H9 (cell line): ENCODE results near the gene AXIN1. TPM values are rescaled to one million over a fixed set of nuclear protein-coding genes. Genes with fewer than 3 reads are reported as not detected.

Experiments used
- DNase-seq: peaks from one replicate; pipeline ENCODE4 v3.0.0-alpha.2; 2017
- H2AFZ ChIP-seq: one replicate; pipeline ENCODE4 v1.6.1; 2013; ENCODE audit warnings: mild to moderate bottlenecking, low read length, control low read depth, moderate library complexity
- H2AK5ac ChIP-seq: 2 replicates; pipeline ENCODE4 v1.6.1; 2013; ENCODE audit warnings: low read length, control low read depth, mixed read lengths; ENCODE audit not compliant: insufficient read length
- H2BK120ac ChIP-seq: one replicate; pipeline ENCODE4 v1.6.1; 2013; ENCODE audit warnings: low read depth, mild to moderate bottlenecking, low read length, control low read depth, inconsistent platforms; ENCODE audit not compliant: poor library complexity, severe bottlenecking
- H2BK12ac ChIP-seq: 2 replicates; pipeline ENCODE4 v1.6.1; 2013; ENCODE audit warnings: low read length, control low read depth, mixed read lengths, low read depth; ENCODE audit not compliant: insufficient read length
- H2BK15ac ChIP-seq: 2 replicates; pipeline ENCODE4 v1.6.1; 2013; ENCODE audit warnings: low read depth, low read length, control low read depth
- H2BK20ac ChIP-seq: one replicate; pipeline ENCODE4 v1.6.1; 2013; ENCODE audit warnings: low read depth, mild to moderate bottlenecking, low read length, control low read depth, inconsistent platforms; ENCODE audit not compliant: poor library complexity, severe bottlenecking
- H2BK5ac ChIP-seq: 2 replicates; pipeline ENCODE4 v1.6.1; 2013; ENCODE audit warnings: low read length, control low read depth, mixed read lengths; ENCODE audit not compliant: insufficient read length
- H3K14ac ChIP-seq: 2 replicates; pipeline ENCODE4 v1.6.1; 2013; ENCODE audit warnings: low read length, control low read depth; ENCODE audit not compliant: insufficient read depth
- H3K18ac ChIP-seq: 2 replicates; pipeline ENCODE4 v1.6.1; 2013; ENCODE audit warnings: low read depth, mild to moderate bottlenecking, mixed read lengths, low read length, control low read depth; ENCODE audit not compliant: insufficient read length
- H3K23ac ChIP-seq: 2 replicates; pipeline ENCODE4 v1.6.1; 2013; ENCODE audit warnings: low read length, control low read depth, mixed read lengths, low read depth; ENCODE audit not compliant: insufficient read length
- H3K23me2 ChIP-seq: 2 replicates; pipeline ENCODE4 v1.6.1; 2013; ENCODE audit warnings: low read depth, mild to moderate bottlenecking, mixed read lengths, low read length, control low read depth; ENCODE audit not compliant: insufficient read length, poor library complexity, severe bottlenecking
- H3K27ac ChIP-seq: 2 replicates; pipeline ENCODE4 v1.5.1; 2013; ENCODE audit warnings: low read length, control low read depth, mixed read lengths, low read depth; ENCODE audit not compliant: insufficient read length
- H3K27me3 ChIP-seq: 2 replicates; pipeline ENCODE4 v1.6.1; 2013; ENCODE audit warnings: low read length, control low read depth, inconsistent platforms; ENCODE audit not compliant: insufficient read depth
- H3K4ac ChIP-seq: 2 replicates; pipeline ENCODE4 v1.6.1; 2013; ENCODE audit warnings: low read depth, mild to moderate bottlenecking, control low read depth, inconsistent platforms, low read length, moderate library complexity
- H3K4me1 ChIP-seq: 2 replicates; pipeline ENCODE4 v1.6.1; 2013; ENCODE audit warnings: low read length, control low read depth, inconsistent platforms; ENCODE audit not compliant: insufficient read depth
- H3K4me2 ChIP-seq: 2 replicates; pipeline ENCODE4 v1.6.1; 2013; ENCODE audit warnings: low read length, control low read depth, mixed read lengths; ENCODE audit not compliant: insufficient read length, insufficient read depth
- H3K56ac ChIP-seq: 2 replicates; pipeline ENCODE4 v1.6.1; 2013; ENCODE audit warnings: low read depth, mild to moderate bottlenecking, mixed read lengths, low read length, control low read depth; ENCODE audit not compliant: insufficient read length
- H3K79me1 ChIP-seq: 2 replicates; pipeline ENCODE4 v1.6.1; 2013; ENCODE audit warnings: low read depth, mild to moderate bottlenecking, moderate library complexity, low read length, control low read depth, inconsistent platforms; ENCODE audit not compliant: insufficient read depth, poor library complexity, severe bottlenecking
- H3K79me2 ChIP-seq: 2 replicates; pipeline ENCODE4 v1.6.1; 2013; ENCODE audit warnings: low read length, control low read depth, inconsistent platforms; ENCODE audit not compliant: insufficient read depth
- H3K9ac ChIP-seq: 2 replicates; pipeline ENCODE4 v1.6.1; 2013; ENCODE audit warnings: low read length, control low read depth, mixed read lengths; ENCODE audit not compliant: insufficient read length; ENCODE audit errors: extremely low read depth
- H3K9me3 ChIP-seq: one replicate; pipeline ENCODE4 v1.6.1; 2013; ENCODE audit warnings: low read depth, low read length, inconsistent platforms; ENCODE audit not compliant: control insufficient read depth
- H3T11ph ChIP-seq: one replicate; pipeline ENCODE4 v1.6.1; 2013; ENCODE audit warnings: mild to moderate bottlenecking, low read length, control low read depth, inconsistent platforms
- H4K20me1 ChIP-seq: one replicate; pipeline ENCODE4 v1.6.1; 2013; ENCODE audit not compliant: control insufficient read depth, insufficient read length, insufficient read depth
- H4K5ac ChIP-seq: 2 replicates; pipeline ENCODE4 v1.6.1; 2013; ENCODE audit warnings: low read depth, mild to moderate bottlenecking, mixed read lengths, low read length, control low read depth; ENCODE audit not compliant: insufficient read length
- H4K8ac ChIP-seq: replicated peaks from 2 replicates; pipeline ENCODE4 v1.6.1; 2013; ENCODE audit warnings: low read length, control low read depth, mixed read lengths, low read depth; ENCODE audit not compliant: insufficient read length
- H4K91ac ChIP-seq: 2 replicates; pipeline ENCODE4 v1.6.1; 2013; ENCODE audit warnings: low read depth, mild to moderate bottlenecking, moderate library complexity, mixed read lengths, low read length, control low read depth; ENCODE audit not compliant: insufficient read length
- H3K27ac Mint-ChIP-seq, 3 experiments: 2 replicates in 2 of 3; 3 replicates in 1 of 3; pipeline ENCODE4 v1.8.0; 2020 to 2021; ENCODE audit warnings: mixed read lengths in 3 of 3, mild to moderate bottlenecking in 1 of 3, moderate library complexity in 1 of 3
- H3K27me3 Mint-ChIP-seq: 2 replicates; pipeline ENCODE4 v1.8.0; 2021; ENCODE audit warnings: low read depth, mild to moderate bottlenecking, moderate library complexity, mixed read lengths
- H3K36me3 Mint-ChIP-seq, 3 experiments: 2 replicates in 2 of 3; 3 replicates in 1 of 3; pipeline ENCODE4 v1.8.0; 2020 to 2021; ENCODE audit warnings: low read depth in 3 of 3, mixed read lengths in 3 of 3; ENCODE audit not compliant: insufficient read depth in 1 of 3
- H3K4me1 Mint-ChIP-seq, 2 experiments: 2 replicates each; pipeline ENCODE4 v1.8.0; 2020; ENCODE audit warnings: mixed read lengths in 2 of 2
- H3K4me3 Mint-ChIP-seq, 2 experiments: 2 replicates in 1 of 2; 3 replicates in 1 of 2; pipeline ENCODE4 v1.8.0; 2020 to 2021; ENCODE audit warnings: mild to moderate bottlenecking in 2 of 2, mixed read lengths in 2 of 2, moderate library complexity in 1 of 2
- H3K9me3 Mint-ChIP-seq, 2 experiments: 2 replicates in 1 of 2; 3 replicates in 1 of 2; pipeline ENCODE4 v1.8.0; 2020; ENCODE audit warnings: mild to moderate bottlenecking in 2 of 2, mixed read lengths in 2 of 2, moderate library complexity in 1 of 2
- WGBS: extraction: QIAGEN DNeasy Blood & Tissue Kit; methylation state at CpG from one replicate; pipeline ENCODE4 v1.1.7; 2013; ENCODE audit warnings: missing lambda C conversion rate, low lambda C conversion rate, mixed read lengths; ENCODE audit not compliant: insufficient read length; ENCODE audit errors: extremely low coverage; 5-methylcytosine and 5-hydroxymethylcytosine counted together
- total RNA-seq: library from RNA; stranded (reverse); gene quantifications from 2 replicates; pipeline ENCODE4 v1.2.1, GENCODE V29; 2021
- TF ChIP-seq, protein P1 (sequence below): fragments of 200-600 bp; sonication (generic); conservative IDR thresholded peaks from 3 replicates; pipeline ENCODE4 v1.8.0; 2021; ENCODE audit warnings: antibody characterized with exemption, mild to moderate bottlenecking

AXIN1 gene
- total RNA-seq, 1 experiment from 2014 or later = 50.9 TPM

DNA sequence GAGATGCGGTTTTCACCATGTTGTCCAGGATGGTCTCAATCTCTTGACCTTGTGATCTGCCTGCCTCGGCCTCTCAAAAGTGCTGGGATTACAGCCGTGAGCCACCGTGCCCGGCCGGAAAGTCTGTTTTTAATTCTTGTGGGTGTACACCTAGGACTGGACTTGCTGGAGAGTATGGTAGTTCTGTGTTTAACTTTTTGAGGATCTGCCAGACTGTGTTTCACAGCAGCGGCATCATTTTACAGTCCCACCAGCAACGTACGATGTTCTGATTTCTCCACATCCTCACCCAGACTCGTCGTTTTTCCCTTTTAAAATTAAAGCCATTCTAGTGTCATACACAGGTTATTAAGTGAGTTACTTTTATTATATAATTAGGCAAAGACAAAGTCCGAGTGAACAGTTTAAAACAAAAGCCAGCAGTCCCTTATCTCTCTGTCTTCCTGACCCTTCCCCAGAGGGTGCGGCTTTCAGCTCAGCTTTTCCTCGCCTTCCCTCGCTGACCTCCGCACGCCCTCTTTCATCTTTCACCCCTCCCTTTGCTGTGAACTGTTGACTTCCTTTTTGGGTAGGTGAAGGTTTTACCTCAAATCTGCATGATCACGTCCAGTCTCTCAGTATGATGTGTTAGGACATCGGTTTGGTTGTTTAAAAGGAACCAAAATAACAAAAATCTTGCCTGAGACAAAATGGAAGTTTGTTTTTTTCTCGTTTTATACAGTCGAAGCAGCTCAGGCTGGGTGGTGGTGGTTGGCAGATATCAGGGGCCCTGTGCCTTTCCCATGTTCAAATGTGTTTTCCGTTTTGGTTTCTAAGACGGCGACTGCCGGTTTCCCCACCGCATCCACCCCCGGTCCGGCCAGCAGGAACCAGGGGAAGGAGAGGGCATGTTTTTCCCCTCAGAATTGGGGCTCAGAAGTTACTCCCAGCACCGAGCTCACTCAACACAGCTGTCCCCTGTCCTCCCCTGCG lies 99.9 kb downstream of the AXIN1 start:
- H3K4me1 Mint-ChIP-seq = no peaks in the 10 kb centered on the region
- H3K9ac ChIP-seq = no peak overlapping the region
- H2BK120ac ChIP-seq = no peak overlapping the region
- H3K18ac ChIP-seq = no peak overlapping the region
- H3K4ac ChIP-seq = no peak overlapping the region
- no peak overlapping the region for H2AFZ ChIP-seq
- H3T11ph ChIP-seq = no peak overlapping the region
- no peak overlapping the region for H2BK20ac ChIP-seq
- no peaks in the 10 kb centered on the region for H3K27me3 ChIP-seq
- peaks cover 12 to 50% (median 43%) of the 10 kb centered on the region in 3 experiments; a peak in 6 of 7 replicates for H3K36me3 Mint-ChIP-seq
- H3K9me3 ChIP-seq = no peaks in the 10 kb centered on the region
- no peak overlapping the region for H3K4me3 Mint-ChIP-seq
- H4K8ac ChIP-seq = no peak overlapping the region
- H3K56ac ChIP-seq = no peak overlapping the region
- no peaks in the 10 kb centered on the region for H3K23me2 ChIP-seq
- peak overlapping the region in 2 of 3 experiments; percentile 30 to 82; a peak in 2 of 7 replicates for H3K27ac Mint-ChIP-seq
- H2BK12ac ChIP-seq = no peak overlapping the region
- H3K27ac ChIP-seq = no peak overlapping the region
- no peak overlapping the region for H3K4me2 ChIP-seq
- no peak overlapping the region for H2BK15ac ChIP-seq
- no peaks in the 10 kb centered on the region for H3K9me3 Mint-ChIP-seq
- no peak overlapping the region for H2AK5ac ChIP-seq
- no peaks in the 10 kb centered on the region for H3K27me3 Mint-ChIP-seq
- TF ChIP-seq, protein P1, sequence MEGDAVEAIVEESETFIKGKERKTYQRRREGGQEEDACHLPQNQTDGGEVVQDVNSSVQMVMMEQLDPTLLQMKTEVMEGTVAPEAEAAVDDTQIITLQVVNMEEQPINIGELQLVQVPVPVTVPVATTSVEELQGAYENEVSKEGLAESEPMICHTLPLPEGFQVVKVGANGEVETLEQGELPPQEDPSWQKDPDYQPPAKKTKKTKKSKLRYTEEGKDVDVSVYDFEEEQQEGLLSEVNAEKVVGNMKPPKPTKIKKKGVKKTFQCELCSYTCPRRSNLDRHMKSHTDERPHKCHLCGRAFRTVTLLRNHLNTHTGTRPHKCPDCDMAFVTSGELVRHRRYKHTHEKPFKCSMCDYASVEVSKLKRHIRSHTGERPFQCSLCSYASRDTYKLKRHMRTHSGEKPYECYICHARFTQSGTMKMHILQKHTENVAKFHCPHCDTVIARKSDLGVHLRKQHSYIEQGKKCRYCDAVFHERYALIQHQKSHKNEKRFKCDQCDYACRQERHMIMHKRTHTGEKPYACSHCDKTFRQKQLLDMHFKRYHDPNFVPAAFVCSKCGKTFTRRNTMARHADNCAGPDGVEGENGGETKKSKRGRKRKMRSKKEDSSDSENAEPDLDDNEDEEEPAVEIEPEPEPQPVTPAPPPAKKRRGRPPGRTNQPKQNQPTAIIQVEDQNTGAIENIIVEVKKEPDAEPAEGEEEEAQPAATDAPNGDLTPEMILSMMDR = no peak
- H3K14ac ChIP-seq = no peak overlapping the region
- H3K79me1 ChIP-seq = no peaks in the 10 kb centered on the region
- no peaks in the 10 kb centered on the region for H3K4me1 ChIP-seq
- DNase-seq = no peak
- no peak overlapping the region for H4K91ac ChIP-seq
- whole genome bisulfite sequencing = no CpG with 5 or more reads among the region's 30 CpGs
- H4K5ac ChIP-seq = no peak overlapping the region
- H3K23ac ChIP-seq = no peak overlapping the region
- H2BK5ac ChIP-seq = no peak overlapping the region
- no peaks in the 10 kb centered on the region for H4K20me1 ChIP-seq
- no peaks in the 10 kb centered on the region for H3K79me2 ChIP-seq
